ENCODE data around the gene ZBTB22.
"Not testable (repeated sequence)": the region's sequence is repeated elsewhere in the genome, so short reads cannot be mapped to it uniquely, and the experiment has no call there.

ZBTB22 gene

GRCh38 chr6:33317669-33318425 is at the start of gene ZBTB22:
Gene ZBTB22, minus strand, starts transcription at chr6:33317744. Its CDS starts 828 bp downstream, at chr6:33316916.
- H2AFZ ChIP-seq (ENCODE audit: low read depth), result peak within 1 kb of the TSS; percentile 55; the same call in 1 of the 2 replicates

DNA sequence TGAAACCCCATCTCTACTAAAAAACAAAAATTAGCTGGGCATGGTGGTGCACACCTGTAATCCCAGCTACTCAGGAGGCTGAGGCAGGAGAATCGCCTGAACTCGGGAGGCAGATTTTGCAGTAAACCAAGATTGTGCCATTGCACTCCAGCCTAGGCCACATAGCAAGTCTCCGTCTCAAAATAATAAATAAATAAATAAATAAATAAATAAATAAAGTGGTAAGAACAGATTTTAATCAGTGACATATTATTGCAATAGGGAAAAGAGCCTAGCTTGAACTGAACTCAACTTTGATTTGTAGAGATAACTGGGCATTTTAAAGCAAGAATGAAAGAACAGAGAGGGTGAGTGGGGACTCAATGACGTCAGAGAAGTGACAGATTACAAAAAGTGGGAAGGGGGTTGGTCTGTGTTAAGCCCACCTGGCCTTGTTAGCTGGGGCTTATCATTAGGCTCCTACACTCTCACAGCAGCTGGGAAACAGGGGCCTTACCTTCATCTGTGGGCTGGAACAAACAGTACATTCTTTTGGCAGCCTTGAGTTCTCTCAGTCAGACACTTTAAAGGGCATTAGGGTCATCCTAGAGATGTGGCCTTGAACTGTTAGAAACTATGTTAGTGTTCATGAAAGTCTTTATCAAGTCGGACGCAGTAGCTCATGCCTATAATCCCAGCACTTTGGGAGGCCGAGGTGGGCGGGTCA is 49.6 kb upstream of the ZBTB22 start:
- Histone ChIP-seq H3K27ac (no peak overlapping the region), H3K4me2 (no peak overlapping the region), H4K20me1 (ENCODE audit: insufficient read depth) (no peaks in the 10 kb centered on the region), H3K4me3 (IDR thresholded peaks at IDR 0.05; ENCODE audit: insufficient read depth, low read depth, low read length) (no peak overlapping the region), H3K9ac (no peak overlapping the region), H3K27me3 (ENCODE audit: insufficient read depth, low read depth) (no peaks in the 10 kb centered on the region), H3K4me1 (ENCODE audit: low read depth, poor library complexity, severe bottlenecking) (no peaks in the 10 kb centered on the region), H3K79me2 (ENCODE audit: insufficient read depth, low read depth) (no peaks in the 10 kb centered on the region), H3K36me3 (ENCODE audit: insufficient read depth) (no peaks in the 10 kb centered on the region), H2AFZ (ENCODE audit: low read depth) (no peak overlapping the region)
- TF ChIP-seq, protein P1, sequence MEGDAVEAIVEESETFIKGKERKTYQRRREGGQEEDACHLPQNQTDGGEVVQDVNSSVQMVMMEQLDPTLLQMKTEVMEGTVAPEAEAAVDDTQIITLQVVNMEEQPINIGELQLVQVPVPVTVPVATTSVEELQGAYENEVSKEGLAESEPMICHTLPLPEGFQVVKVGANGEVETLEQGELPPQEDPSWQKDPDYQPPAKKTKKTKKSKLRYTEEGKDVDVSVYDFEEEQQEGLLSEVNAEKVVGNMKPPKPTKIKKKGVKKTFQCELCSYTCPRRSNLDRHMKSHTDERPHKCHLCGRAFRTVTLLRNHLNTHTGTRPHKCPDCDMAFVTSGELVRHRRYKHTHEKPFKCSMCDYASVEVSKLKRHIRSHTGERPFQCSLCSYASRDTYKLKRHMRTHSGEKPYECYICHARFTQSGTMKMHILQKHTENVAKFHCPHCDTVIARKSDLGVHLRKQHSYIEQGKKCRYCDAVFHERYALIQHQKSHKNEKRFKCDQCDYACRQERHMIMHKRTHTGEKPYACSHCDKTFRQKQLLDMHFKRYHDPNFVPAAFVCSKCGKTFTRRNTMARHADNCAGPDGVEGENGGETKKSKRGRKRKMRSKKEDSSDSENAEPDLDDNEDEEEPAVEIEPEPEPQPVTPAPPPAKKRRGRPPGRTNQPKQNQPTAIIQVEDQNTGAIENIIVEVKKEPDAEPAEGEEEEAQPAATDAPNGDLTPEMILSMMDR (conservative IDR thresholded peaks at IDR 0.05; ENCODE audit: low read depth, low read length), result no peak

More at GRCh38 chr6:33317669-33318425, at the start of gene ZBTB22:
- Histone ChIP-seq H3K27ac (peak within 1 kb of the TSS; percentile 33; the same call in 1 of the 2 replicates), H3K4me2 (peak within 1 kb of the TSS; percentile 48), H4K20me1 (ENCODE audit: insufficient read depth) (no peaks in the 10 kb centered on the region), H3K27me3 (ENCODE audit: insufficient read depth, low read depth) (no peaks in the 10 kb centered on the region), H3K4me3 (IDR thresholded peaks at IDR 0.05; ENCODE audit: insufficient read depth, low read depth, low read length) (no peak within 1 kb of the TSS), H3K79me2 (ENCODE audit: insufficient read depth, low read depth) (peaks cover 29% of the 10 kb centered on the region; the same call in 1 of the 2 replicates), H3K36me3 (ENCODE audit: insufficient read depth) (no peaks in the 10 kb centered on the region; the same call in 1 of the 2 replicates), H3K4me1 (ENCODE audit: low read depth, poor library complexity, severe bottlenecking) (peaks cover 37% of the 10 kb centered on the region), H3K9ac (peak within 1 kb of the TSS; percentile 26; the same call in 1 of the 2 replicates)
- TF ChIP-seq, protein P1 (conservative IDR thresholded peaks at IDR 0.05; ENCODE audit: low read depth, low read length), result no peak

- not testable (repeated sequence) for H3K9ac ChIP-seq; H3K36me3 ChIP-seq (ENCODE audit: insufficient read depth)
These were observed 47.8 kb upstream of the ZBTB22 start for GRCh38 chr6:33365206-33365971.

DNA sequence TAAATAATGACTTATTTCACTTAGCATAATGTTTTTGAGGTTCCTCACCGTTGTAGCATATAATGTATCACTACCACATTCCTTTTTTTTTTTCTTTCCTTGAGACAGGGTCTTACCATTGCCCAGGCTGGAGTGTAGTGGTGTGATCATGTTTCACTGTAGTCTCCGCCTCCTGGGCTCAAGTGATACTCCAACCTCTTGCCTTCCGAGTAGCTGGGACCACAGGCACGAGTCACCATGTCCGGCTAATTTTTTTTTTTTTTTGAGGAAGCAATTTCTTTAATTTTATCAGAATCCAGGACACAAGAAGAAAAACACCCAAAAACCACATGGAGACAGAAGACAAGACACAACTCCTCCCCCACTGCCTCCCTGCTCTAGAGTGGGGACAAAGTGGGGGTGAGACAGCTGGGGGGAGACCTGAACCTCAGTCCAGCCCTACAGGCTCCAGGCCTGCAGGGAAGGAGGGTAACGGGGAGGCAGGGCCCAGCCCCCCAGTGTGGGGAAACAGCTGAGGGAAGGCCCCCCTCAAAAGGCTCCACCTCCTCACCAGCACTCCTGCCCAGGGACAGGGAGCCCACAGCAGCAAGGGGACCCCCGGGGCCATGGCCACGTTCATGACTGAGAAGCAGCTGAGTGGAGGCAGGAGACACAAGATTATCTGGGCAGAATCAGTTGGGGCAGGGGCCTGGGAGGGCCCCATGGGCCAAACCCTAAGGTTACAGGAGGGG is 47.1 kb upstream of the ZBTB22 start:
- not testable (repeated sequence) for H3K27me3 ChIP-seq (ENCODE audit: insufficient read depth, low read depth); H3K79me2 ChIP-seq (ENCODE audit: insufficient read depth, low read depth); H4K20me1 ChIP-seq (ENCODE audit: insufficient read depth); H3K36me3 ChIP-seq (ENCODE audit: insufficient read depth); H3K4me1 ChIP-seq (ENCODE audit: low read depth, poor library complexity, severe bottlenecking); H3K4me2 ChIP-seq; H3K4me3 ChIP-seq (IDR thresholded peaks at IDR 0.05; ENCODE audit: insufficient read depth, low read depth, low read length); H2AFZ ChIP-seq (ENCODE audit: low read depth); H3K27ac ChIP-seq; H3K9ac ChIP-seq

More at GRCh38 chr6:33365206-33365971, 47.8 kb upstream of the ZBTB22 start:
- H3K4me1 ChIP-seq (ENCODE audit: low read depth, poor library complexity, severe bottlenecking); H3K27ac ChIP-seq; H3K27me3 ChIP-seq (ENCODE audit: insufficient read depth, low read depth); H3K79me2 ChIP-seq (ENCODE audit: insufficient read depth, low read depth); H2AFZ ChIP-seq (ENCODE audit: low read depth); H3K4me2 ChIP-seq; H4K20me1 ChIP-seq (ENCODE audit: insufficient read depth); H3K4me3 ChIP-seq (IDR thresholded peaks at IDR 0.05; ENCODE audit: insufficient read depth, low read depth, low read length): not testable (repeated sequence)

- H3K27me3 ChIP-seq (ENCODE audit: insufficient read depth, low read depth); H4K20me1 ChIP-seq (ENCODE audit: insufficient read depth); H3K36me3 ChIP-seq (ENCODE audit: insufficient read depth); H3K27ac ChIP-seq; H2AFZ ChIP-seq (ENCODE audit: low read depth); H3K79me2 ChIP-seq (ENCODE audit: insufficient read depth, low read depth); H3K9ac ChIP-seq; H3K4me2 ChIP-seq; H3K4me1 ChIP-seq (ENCODE audit: low read depth, poor library complexity, severe bottlenecking); H3K4me3 ChIP-seq (IDR thresholded peaks at IDR 0.05; ENCODE audit: insufficient read depth, low read depth, low read length): not testable (repeated sequence)
These were observed 45.9 kb upstream of the ZBTB22 start for GRCh38 chr6:33363486-33363885.

Measured in KMS-11 (cell line).